GM18909 (cell line): ENCODE measurements around the gene SZT2.

Source experiments
- ATAC-seq: cut with Tn5 transposase; IDR thresholded peaks from one replicate; pipeline ENCODE4 v1.9.1; 2021; ENCODE audit warnings: mild to moderate bottlenecking; ENCODE audit not compliant: unreplicated experiment, poor library complexity

SZT2 gene

DNA sequence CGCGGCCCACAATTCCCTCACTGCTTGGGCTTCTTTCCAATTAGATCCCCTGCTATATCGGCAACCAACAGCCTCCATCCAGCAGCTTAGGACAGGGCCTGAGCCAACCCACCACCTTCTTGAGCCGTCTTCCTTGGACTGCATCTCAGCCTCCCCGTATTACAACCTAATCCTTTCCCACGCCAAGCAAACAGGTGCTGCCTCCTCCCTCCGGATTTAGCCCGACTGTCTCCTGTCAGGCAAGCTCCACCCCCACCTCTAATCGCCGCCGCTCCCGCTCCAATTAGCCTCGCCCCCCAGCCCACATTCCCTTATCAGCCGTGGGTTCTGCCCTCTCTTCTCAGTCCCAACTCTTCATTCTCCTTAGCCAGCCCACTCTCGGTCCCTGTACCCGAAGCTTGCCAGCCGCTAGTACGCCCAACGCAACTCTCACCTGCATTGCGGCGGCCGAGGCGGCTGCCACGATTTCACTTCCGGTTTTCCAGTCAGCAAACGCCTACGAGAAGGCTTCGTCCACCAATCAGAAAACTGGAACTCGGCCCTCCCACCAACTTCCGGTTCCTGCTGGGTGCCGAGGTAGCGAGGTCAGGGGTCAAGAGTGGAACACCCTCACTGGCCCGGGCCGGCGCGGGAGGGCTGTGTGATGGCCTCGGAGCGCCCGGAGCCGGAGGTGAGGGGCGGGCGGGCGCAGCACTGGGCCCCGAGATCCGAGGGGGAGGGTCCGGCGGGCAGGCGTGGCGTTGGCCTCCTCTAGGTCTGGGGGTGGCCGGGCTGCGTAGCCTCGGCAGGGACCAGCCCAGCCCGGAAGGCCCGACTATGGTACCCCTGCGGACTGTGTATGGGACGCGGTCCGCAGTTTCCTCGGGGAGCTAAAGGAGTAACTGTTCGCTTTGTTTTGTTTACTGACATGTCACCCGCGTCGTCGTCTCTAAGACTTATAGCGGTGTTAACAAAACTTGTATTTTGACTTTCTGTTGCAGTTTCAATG, at the start of gene SZT2, which contains the start of gene MED8:
Gene SZT2, plus strand, starts transcription at position 574 of the 988 bp plus-strand sequence. Its CDS starts 70 bp downstream, at position 644.
Gene MED8, minus strand, starts transcription at position 475 of the 988 bp plus-strand sequence. Its CDS starts 36 bp downstream, at position 439.
- peak; percentile 91 for ATAC-seq

DNA sequence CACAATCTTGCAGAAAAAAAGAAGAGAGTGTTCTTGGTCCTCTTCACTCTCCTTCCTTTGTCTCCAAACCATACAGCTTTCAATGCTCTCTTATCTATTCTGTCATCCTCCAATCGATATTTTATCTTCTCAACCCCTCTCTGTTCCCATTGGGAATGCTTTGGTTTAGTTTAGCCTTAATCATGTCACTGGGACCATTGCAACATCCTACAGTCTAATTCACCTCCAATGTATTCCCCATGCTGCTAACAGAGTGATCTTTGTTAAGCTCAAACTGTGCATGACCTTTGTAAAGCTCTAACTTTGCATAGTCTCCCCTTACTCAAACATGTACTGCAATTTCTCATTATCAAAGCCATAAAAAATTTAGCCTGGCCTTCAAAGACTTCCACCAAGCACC, 49.1 kb upstream of the SZT2 start:
- no peak for ATAC-seq

DNA sequence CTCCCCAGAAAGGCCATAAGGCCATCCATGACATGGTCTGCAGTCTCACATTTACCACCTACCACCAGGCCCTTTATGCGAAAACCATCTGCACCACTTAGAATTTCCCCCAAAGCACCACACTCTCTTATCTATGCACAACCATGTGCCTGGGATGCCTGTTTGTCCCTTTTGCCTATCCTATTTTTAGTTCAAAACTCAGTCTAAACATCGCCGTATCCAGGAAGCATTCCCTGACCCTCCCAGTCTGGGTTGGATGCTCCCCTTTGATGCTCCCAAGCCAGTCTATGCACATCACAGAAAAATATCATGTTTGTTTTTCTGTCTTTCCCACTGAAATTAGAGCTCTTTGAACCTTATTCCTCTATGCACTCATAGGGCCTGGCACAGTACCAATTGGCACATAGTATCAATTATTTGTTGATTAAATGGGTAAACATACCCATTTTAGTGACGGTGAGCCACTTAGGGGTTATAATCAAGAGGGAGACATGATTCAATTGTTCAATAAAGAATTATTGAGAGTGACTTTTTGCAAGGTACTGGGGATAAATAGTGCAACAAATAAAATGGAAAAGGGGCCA, 45.3 kb upstream of the SZT2 start:
- no peak for ATAC-seq

DNA sequence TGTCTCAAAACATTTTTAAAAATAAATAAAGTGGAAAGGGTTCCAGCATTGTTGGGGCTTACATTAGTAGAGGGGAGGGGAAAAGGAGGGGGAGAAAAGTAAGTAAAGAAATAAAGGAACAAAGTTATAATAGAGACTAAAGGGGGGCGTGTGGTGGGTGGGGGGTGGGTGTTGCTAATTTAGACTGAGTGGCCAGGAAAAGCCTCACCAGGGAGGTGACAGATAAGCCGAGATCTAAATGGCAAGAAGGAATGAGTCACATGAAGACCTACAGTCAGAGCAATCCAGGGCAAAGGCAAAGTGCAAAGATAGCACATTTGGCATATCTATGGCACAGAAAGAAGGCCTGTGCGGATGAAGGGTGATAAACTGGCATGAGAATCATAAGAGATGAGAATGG, 44.6 kb upstream of the SZT2 start:
- ATAC-seq: no peak

DNA sequence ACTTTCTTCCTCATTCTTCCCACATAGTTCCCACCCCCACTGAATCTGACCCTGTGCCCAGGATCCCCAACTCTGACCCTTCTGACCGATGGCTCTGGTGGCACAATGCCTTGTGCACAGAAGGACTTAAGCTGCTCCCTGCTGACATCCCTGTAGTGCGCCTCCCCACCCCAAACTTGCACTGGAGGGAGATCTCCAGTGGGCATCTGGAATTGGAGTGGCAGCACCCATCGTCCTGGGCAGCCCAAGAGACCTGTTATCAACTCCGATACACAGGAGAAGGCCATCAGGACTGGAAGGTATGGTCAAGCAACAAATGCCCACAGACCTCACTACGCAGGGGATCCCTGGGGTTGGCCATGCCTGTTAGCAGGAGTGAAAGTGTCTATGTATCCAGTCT, 43.1 kb upstream of the SZT2 start:
- no peak for ATAC-seq

DNA sequence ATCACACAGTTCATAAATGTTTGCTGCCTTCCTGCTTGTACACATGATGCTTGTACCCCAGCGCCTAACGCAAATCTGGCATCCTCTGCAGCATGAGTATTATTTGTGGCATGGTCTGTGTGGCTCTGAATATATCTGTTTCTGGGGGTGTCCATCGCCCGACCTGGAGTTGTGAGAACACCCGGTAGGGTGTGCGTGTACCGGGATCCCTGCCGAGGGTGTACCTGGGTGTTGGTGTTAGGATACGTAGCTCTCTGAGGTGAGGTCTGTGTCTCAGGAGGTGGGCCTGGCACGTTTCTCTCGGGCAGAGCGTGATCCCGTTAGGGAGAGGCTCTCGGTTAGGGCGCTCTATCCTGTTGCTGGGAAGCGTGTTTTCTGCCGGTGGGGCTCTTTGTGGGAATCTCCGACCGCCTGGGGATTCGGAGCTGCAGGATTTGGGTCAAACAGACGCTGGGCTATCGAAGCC, 41.3 kb upstream of the SZT2 start:
- ATAC-seq: no peak

DNA sequence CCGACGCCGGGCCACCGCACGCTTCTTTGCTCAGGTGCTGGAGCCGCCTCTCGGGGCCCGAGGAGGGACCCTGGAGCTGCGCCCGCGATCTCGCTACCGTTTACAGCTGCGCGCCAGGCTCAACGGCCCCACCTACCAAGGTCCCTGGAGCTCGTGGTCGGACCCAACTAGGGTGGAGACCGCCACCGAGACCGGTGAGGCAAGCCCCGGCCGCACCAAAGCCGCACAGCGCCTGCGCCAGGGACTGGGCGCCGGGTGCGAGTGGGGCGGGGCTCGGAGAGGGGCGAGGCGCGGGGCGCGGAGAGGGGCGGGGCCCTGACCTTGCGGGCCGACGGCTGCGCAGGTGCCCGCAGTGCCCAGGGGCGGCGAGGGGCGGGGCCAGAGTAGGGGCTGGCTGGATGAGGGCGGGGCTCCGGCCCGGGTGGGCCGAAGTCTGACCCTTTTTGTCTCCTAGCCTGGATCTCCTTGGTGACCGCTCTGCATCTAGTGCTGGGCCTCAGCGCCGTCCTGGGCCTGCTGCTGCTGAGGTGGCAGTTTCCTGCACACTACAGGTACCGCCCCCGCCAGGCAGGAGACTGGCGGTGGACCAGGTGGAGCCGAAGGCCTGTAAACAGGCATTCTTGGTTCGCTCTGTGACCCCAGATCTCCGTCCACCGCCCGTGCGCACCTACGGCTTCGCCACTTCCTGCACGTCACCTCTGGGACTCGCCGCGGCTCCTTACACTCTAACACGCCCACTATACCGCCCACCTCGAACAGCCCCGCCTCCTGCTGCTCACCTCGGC, 40.7 kb upstream of the SZT2 start:
- ATAC-seq: no peak

DNA sequence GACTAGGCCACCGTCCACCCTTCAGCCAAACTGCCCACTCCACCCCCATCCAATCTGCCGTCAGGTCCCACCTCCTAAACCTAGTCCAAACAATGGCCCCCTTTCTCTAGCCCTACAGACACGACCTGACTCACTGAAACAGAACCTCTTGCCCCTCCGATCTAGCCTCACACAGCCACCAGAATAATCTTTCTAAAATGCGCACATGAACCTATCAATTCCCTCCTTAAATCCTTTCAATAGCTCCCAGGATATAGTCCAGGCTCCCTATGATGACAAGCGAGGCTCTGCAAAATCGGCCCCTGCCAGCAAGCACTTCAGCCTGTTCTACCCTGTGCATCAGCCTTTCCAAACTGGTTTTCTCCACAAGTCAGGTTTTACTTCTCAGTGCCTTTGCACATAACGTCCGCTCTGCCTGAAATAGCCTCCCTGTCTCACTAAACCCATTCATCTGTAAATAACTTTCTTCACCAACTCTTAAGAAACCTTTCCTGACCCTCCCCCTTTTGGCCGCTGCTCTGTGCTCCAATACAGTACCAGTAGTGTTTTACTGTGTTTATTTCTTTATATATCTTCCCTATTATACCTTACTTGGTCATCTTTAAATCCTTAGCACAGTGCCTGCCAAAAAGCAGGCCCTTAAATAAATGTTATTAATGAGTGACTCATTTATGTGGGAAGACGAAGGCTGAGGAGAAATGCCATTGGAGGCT, 39.9 kb upstream of the SZT2 start:
- ATAC-seq: no peak

DNA sequence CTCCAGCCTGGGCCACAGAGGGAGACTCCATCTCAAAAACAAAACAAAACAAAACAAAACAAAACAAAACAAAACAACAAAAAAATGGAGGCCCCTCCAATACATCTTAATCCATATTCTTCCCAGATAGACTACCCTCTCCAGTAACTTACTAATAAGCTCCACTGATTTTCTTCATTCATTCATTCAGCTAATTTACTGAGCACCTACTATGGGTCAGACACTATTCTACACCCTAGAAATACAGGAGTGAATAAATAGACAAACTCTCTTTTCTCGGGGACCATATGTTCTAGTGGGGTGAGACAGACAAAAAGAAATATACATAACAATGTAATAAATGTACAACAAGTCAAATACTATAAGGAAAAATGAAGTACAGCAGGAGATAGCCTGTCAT, 38.7 kb upstream of the SZT2 start:
- ATAC-seq: no peak

DNA sequence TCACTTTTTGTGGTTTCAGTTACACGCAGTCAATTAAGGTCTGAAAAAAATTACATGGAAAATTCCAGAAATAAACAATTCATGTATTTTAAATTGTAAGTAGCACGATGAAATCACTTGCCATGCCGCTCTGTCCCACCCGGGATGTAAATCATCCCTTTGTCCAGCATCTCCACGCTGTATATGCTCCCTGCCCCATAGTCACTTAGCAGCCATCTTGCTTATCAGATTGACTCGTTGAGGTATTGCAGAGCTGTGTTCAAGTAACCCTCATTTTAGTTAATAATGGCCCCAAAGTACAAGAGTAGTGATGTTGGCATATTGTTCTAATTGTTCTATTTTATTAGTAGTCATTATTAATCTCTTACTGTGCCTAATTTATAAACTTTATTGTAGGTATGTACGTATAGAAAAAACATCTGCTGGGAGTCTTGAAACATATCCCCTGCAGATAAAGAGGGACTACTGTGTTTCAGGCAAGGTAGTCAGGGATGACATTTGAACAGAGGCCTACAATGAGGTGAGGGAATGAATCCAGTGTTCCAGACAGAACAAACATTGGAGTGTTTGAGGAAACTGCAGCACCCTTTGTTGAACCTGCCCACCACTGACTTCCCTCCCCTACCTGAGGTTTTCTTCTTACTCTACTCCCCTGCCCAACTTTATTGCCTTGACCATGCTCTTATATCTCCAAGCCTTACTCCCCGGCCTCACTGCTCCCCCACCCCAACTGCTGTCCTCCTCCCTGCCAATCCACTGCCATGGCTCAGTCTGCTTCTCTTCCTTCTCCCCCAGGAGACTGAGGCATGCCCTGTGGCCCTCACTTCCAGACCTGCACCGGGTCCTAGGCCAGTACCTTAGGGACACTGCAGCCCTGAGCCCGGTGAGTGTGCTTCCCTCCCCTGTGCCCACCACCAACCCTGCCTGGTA, 38.0 kb upstream of the SZT2 start:
- no peak for ATAC-seq

DNA sequence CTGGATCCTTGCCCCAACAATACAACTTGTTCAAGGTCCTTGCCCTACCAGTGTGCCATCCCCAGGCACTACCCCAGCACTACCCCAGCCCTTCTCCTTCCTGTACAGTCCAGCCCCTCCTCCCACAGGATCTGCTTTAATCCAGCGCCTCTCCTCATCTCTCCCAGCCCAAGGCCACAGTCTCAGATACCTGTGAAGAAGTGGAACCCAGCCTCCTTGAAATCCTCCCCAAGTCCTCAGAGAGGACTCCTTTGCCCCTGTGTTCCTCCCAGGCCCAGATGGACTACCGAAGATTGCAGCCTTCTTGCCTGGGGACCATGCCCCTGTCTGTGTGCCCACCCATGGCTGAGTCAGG, 37.4 kb upstream of the SZT2 start:
- ATAC-seq: no peak

DNA sequence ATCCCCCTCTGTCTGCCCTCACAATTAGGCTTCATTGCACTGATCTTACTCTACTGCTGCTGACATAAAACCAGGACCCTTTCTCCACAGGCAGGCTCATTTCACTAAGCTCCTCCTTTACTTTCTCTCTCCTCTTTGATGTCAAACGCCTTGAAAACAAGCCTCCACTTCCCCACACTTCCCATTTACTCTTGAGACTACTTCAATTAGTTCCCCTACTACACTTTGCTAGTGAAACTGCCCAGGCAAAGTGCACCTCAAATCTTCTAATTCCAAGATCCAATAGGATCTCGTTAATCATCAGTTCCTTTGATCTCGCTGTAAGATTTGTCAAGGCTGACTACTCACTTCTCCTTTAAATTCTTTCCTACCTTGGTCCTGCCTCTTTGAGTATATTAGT, 36.8 kb upstream of the SZT2 start:
- no peak for ATAC-seq

DNA sequence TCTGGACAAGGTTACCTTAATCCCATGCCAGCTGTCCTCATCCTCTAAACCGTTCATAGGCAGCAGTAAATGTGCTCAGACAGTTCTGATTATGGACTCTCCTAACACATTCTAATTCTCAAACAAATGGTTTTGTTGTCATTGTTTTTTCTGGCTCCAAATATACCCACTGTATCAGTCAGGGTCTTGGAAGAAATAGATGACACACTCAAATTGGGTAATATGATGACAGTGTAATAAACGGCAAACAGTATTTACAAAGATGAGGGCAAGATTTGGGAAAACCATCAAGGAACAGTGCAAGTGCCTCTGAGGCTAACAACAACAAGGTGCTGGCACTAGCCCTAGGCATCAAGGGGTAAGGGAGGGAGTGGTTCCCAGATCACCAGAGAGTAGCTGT, 35.2 kb upstream of the SZT2 start:
- no peak for ATAC-seq

DNA sequence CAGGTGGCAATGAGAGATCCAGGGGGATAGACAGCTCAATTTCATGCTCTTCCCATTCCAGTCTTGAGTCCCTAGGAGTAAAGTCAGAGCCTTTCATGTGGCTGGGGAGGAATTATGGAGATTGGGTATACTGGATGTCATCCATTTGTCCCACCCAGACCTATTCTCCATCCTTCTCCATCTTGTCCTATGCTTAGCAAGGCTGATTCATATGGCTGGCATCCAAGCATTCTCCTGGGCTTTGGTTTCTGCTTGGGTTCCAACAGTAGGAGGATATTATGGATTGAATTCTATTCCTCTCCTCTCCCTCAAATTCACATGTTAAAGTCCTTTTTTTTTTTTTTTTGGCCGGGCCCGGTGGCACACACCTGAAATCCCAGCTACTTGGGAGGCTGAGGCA, 34.8 kb upstream of the SZT2 start:
- no peak for ATAC-seq

DNA sequence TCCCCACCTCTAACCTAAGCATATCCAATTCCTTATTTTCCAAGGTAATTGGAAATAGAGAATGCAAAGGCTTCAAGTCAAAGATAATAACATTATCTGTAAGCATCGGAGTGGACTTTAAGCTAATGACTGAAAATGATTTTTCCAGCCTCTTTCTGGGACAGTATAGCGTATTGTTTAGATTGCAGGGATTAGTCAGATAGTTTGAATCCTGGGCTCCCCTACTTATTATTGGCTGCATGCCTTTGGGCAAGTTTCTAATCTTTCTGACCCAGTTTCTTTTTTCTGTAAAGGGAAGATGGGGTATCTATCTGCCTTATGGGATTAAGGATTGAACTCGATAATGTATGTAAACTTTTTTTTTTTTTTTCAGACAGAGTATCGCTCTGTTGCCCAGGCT, 32.4 kb upstream of the SZT2 start:
- no peak for ATAC-seq

DNA sequence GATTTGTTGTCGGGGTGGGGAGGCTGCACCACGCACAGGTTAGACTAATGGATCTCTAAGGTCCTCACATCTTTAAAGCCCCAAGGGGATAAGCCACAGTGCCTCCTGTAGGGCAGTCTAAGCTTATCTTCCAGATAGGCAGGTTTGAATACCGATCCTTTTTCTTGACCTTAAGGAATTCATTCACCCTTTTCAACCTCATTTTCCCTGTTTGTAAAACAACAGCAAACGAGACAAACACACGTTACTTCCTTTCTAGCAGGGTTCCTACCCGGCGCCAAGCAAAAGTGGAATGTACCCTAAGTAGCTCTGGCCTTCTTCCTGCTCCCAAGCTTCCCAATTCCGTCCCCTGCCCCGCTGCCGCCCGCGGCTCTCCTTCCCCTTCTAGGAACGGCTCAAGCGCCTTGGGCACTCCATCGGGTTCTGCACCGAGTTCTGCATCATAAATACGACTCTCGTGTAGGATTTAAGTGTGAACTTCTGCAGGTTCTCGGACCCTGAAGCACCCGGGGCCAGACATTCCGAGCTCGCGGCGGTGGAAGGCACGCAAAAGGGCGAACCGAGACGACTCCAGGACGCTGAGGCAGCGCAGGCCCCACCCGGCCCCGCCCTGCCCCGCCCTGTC, 31.5 kb upstream of the SZT2 start:
- ATAC-seq: peak; percentile 13

DNA sequence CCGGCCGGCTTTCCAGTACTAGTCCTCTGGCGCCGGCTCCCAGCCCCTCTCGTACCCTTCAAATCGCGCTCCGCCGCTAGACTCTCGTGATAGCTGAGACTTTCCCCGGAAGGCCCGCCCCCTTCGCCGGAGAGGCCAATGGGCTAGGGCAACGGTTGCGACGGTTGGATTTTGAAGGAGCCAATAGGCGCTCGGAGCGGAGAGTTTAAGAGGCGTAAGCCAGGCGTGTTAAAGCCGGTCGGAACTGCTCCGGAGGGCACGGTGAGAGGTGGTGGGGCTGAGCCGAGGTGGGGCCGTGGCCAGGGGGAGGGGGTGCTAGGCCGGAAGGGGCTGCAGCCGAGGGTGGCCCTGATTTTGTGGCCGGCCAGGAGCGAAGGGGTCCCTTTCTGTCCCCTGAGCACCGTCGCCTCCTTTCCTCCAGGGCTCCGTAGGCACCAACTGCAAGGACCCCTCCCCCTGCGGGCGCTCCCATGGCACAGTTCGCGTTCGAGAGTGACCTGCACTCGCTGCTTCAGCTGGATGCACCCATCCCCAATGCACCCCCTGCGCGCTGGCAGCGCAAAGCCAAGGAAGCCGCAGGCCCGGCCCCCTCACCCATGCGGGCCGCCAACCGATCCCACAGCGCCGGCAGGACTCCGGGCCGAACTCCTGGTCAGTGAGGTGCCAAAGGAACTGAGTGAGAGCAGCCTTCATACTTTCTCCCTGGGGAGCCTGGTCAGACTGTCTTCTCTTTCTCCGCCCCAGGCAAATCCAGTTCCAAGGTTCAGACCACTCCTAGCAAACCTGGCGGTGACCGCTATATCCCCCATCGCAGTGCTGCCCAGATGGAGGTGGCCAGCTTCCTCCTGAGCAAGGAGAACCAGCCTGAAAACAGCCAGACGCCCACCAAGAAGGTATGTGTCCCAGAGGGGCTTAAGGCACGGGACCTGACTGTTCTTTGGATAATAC, 30.7 kb upstream of the SZT2 start, which contains the start of gene CDC20:
Gene CDC20, plus strand, starts transcription at position 236 of the 948 bp plus-strand sequence. Its CDS starts 235 bp downstream, at position 471.
- peak; percentile 95 for ATAC-seq
